H1 (cell line): Measurements from ENCODE around the gene TSHZ2. TPM values are rescaled to one million over a fixed set of nuclear protein-coding genes. Genes with fewer than 3 reads are reported as not detected.

Source experiments
- CTCF ChIA-PET: fragments of 300-600 bp; sonication (Branson Sonifier 250); formaldehyde crosslinking; loops from one replicate; lab custom pipeline; 2021; ENCODE audit not compliant: partially characterized antibody; lab: Charles Lee
- POLR2A ChIA-PET: fragments of 300-600 bp; sonication (Branson Sonifier 250); formaldehyde crosslinking; loops from one replicate; lab custom pipeline; 2021; ENCODE audit warnings: inconsistent platforms; ENCODE audit not compliant: partially characterized antibody; lab: Charles Lee
- DNase-seq, 2 experiments: peaks; one replicate each; pipeline versions ENCODE4 v3.0.0 to v3.0.0-alpha.2; 2010 to 2022; ENCODE audit warnings: low spot score in 2 of 2, low read depth in 1 of 2, mixed read lengths in 1 of 2
- FAIRE-seq: peaks from 2 replicates; lab custom pipeline; 2011; peaks lifted over from hg19 to GRCh38; lab: Jason Lieb, UNC
- H2AFZ ChIP-seq: 2 replicates; pipeline ENCODE4 v1.8.1; 2012; ENCODE audit warnings: low read length, inconsistent platforms
- H2AK5ac ChIP-seq: 2 replicates; pipeline ENCODE4 v1.6.1; 2013; ENCODE audit warnings: low read depth, low read length
- H2BK120ac ChIP-seq: replicated peaks from 2 replicates; pipeline ENCODE3; 2013; ENCODE audit warnings: low read depth, low read length, inconsistent platforms
- H2BK12ac ChIP-seq: 2 replicates; pipeline ENCODE4 v1.6.1; 2013; ENCODE audit warnings: low read depth, low read length
- H2BK15ac ChIP-seq: 2 replicates; pipeline ENCODE4 v1.6.1; 2013; ENCODE audit warnings: low read length
- H2BK20ac ChIP-seq: 2 replicates; pipeline ENCODE4 v1.6.1; 2013; ENCODE audit warnings: low read length
- H2BK5ac ChIP-seq: 2 replicates; pipeline ENCODE4 v1.6.1; 2013; ENCODE audit warnings: low read depth, low read length
- H3K14ac ChIP-seq: 2 replicates; pipeline ENCODE4 v1.6.1; 2013; ENCODE audit warnings: inconsistent platforms; ENCODE audit not compliant: insufficient read length
- H3K18ac ChIP-seq: 2 replicates; pipeline ENCODE4 v1.6.1; 2013; ENCODE audit warnings: low read length; ENCODE audit errors: extremely low read depth
- H3K23ac ChIP-seq: 2 replicates; pipeline ENCODE4 v1.6.1; 2013; ENCODE audit warnings: inconsistent platforms; ENCODE audit not compliant: insufficient read length
- H3K23me2 ChIP-seq: 2 replicates; pipeline ENCODE4 v1.6.1; 2013; ENCODE audit warnings: low read depth, low read length
- H3K27ac ChIP-seq: 2 replicates; pipeline ENCODE4 v1.6.1; 2011; ENCODE audit warnings: low read depth, low read length, inconsistent platforms
- H3K27me3 ChIP-seq, 4 experiments: replicated peaks in 1 of 4; 1 replicate in 1 of 4; 2 replicates in 3 of 4; pipeline versions ENCODE4 v1.6.1 to v1.8.1; 2011 to 2013; ENCODE audit warnings: low read length in 3 of 4, mild to moderate bottlenecking in 3 of 4, inconsistent platforms in 2 of 4, mixed read lengths in 2 of 4, moderate library complexity in 1 of 4; ENCODE audit not compliant: control insufficient read depth in 3 of 4, insufficient read depth in 3 of 4; ENCODE audit errors: extremely low read depth in 1 of 4
- H3K36me3 ChIP-seq, 4 experiments: 2 replicates each; pipeline versions ENCODE4 v1.6.1 to v1.8.1; 2011 to 2013; ENCODE audit warnings: mild to moderate bottlenecking in 4 of 4, low read length in 3 of 4, moderate library complexity in 2 of 4, control low read depth in 1 of 4, inconsistent platforms in 1 of 4; ENCODE audit not compliant: insufficient read depth in 4 of 4, control insufficient read depth in 2 of 4
- H3K4ac ChIP-seq: replicated peaks from 2 replicates; pipeline ENCODE3; 2013; ENCODE audit warnings: low read length, low read depth, mixed read lengths, inconsistent platforms; ENCODE audit not compliant: insufficient read length
- H3K4me1 ChIP-seq, 4 experiments: replicated peaks in 1 of 4; 1 replicate in 1 of 4; 2 replicates in 3 of 4; pipeline versions ENCODE4 v1.6.1 to v1.8.1; 2011 to 2013; ENCODE audit warnings: low read length in 3 of 4, inconsistent platforms in 2 of 4, mixed read lengths in 1 of 4; ENCODE audit not compliant: insufficient read depth in 4 of 4, control insufficient read depth in 3 of 4
- H3K4me2 ChIP-seq, 2 experiments: 2 replicates each; pipeline versions ENCODE4 v1.6.1 to v1.8.1; 2011 to 2013; ENCODE audit warnings: low read depth in 2 of 2, low read length in 2 of 2, control low read depth in 1 of 2, inconsistent platforms in 1 of 2, mild to moderate bottlenecking in 1 of 2; ENCODE audit not compliant: insufficient read depth in 1 of 2
- H3K4me3 ChIP-seq, 4 experiments: fragments of 200-600, 300-600 bp in 1 of 4; sonication (generic), shearing (Covaris generic), sonication (Bioruptor Twin) in 1 of 4; 2 replicates each; pipeline versions ENCODE4 v1.5.1 to v1.8.1; 2011 to 2016; ENCODE audit warnings: low read length in 4 of 4, low read depth in 3 of 4, control low read depth in 2 of 4, inconsistent platforms in 2 of 4, mild to moderate bottlenecking in 2 of 4, mixed read lengths in 1 of 4, moderate library complexity in 1 of 4; ENCODE audit not compliant: insufficient read depth in 2 of 4; ENCODE audit errors: extremely low read depth in 1 of 4
- H3K56ac ChIP-seq: replicated peaks from 2 replicates; pipeline ENCODE3; 2013; ENCODE audit warnings: low read depth, mild to moderate bottlenecking, mixed read lengths, low read length, inconsistent platforms; ENCODE audit not compliant: insufficient read length
- H3K79me1 ChIP-seq: 2 replicates; pipeline ENCODE4 v1.6.1; 2013; ENCODE audit warnings: low read depth, low read length, control low read depth
- H3K79me2 ChIP-seq, 2 experiments: 2 replicates each; pipeline versions ENCODE4 v1.6.1 to v1.8.1; 2012 to 2013; ENCODE audit warnings: low read length in 2 of 2, mild to moderate bottlenecking in 2 of 2, inconsistent platforms in 1 of 2; ENCODE audit not compliant: insufficient read depth in 2 of 2, control insufficient read depth in 1 of 2
- H3K9ac ChIP-seq, 4 experiments: replicated peaks in 1 of 4; 1 replicate in 1 of 4; 2 replicates in 3 of 4; pipeline versions ENCODE4 v1.6.1 to v1.8.1; 2011 to 2013; ENCODE audit warnings: low read depth in 3 of 4, low read length in 3 of 4, control low read depth in 2 of 4, mild to moderate bottlenecking in 2 of 4, moderate library complexity in 2 of 4, inconsistent platforms in 1 of 4; ENCODE audit errors: extremely low read depth in 1 of 4
- H3K9me3 ChIP-seq, 2 experiments: 2 replicates each; pipeline versions ENCODE4 v1.6.1 to v1.8.1; 2012 to 2013; ENCODE audit warnings: mild to moderate bottlenecking in 2 of 2, moderate library complexity in 2 of 2, control low read depth in 1 of 2, inconsistent platforms in 1 of 2, low read depth in 1 of 2, low read length in 1 of 2, mixed read lengths in 1 of 2; ENCODE audit not compliant: insufficient read depth in 2 of 2
- H4K20me1 ChIP-seq, 2 experiments: replicated peaks in 1 of 2; 2 replicates each; pipeline versions ENCODE3 to v1.8.1; 2011 to 2013; ENCODE audit warnings: inconsistent platforms in 2 of 2, low read length in 2 of 2, mild to moderate bottlenecking in 1 of 2; ENCODE audit not compliant: insufficient read depth in 2 of 2, control insufficient read depth in 1 of 2
- H4K5ac ChIP-seq: 2 replicates; pipeline ENCODE4 v1.6.1; 2013; ENCODE audit warnings: low read length, low read depth, mixed read lengths, inconsistent platforms; ENCODE audit not compliant: insufficient read length
- H4K8ac ChIP-seq: 2 replicates; pipeline ENCODE4 v1.8.0; 2013; ENCODE audit warnings: mild to moderate bottlenecking, moderate library complexity, low read length, inconsistent platforms; ENCODE audit not compliant: insufficient read depth; ENCODE audit errors: extremely low read depth
- H4K91ac ChIP-seq: replicated peaks from 2 replicates; pipeline ENCODE3; 2013; ENCODE audit warnings: low read length, mixed read lengths, inconsistent platforms; ENCODE audit not compliant: insufficient read length
- BACH1 ChIP-seq: IDR thresholded peaks from 2 replicates; pipeline ENCODE4 v1.6.1; 2012; ENCODE audit warnings: low read length, improper control_type of control experiment
- CBX8 ChIP-seq: fragments of 300-800, 300-1000 bp; sonication (generic); IDR thresholded peaks from 2 replicates; pipeline ENCODE4 v1.7.1; 2016; ENCODE audit warnings: low read depth, low read length, borderline replicate concordance
- CTBP2 ChIP-seq: IDR thresholded peaks from 2 replicates; pipeline ENCODE4 v1.7.0; 2011; ENCODE audit warnings: borderline replicate concordance, mild to moderate bottlenecking, moderate library complexity, mixed read lengths, low read length; ENCODE audit not compliant: insufficient read depth, insufficient read length
- HDAC2 ChIP-seq, 2 experiments: fragments of 300-600 bp in 1 of 2; sonication (generic) in 1 of 2; IDR thresholded peaks; 2 replicates each; pipeline ENCODE4 v1.6.1; 2011 to 2012; ENCODE audit warnings: low read depth in 2 of 2, low read length in 2 of 2, mild to moderate bottlenecking in 2 of 2, moderate library complexity in 2 of 2, borderline replicate concordance in 1 of 2, inconsistent platforms in 1 of 2
- MAFK ChIP-seq: IDR thresholded peaks from 2 replicates; pipeline ENCODE4 v1.6.1; 2012; ENCODE audit warnings: low read depth, mild to moderate bottlenecking, improper control_type of control experiment, low read length
- POU5F1 ChIP-seq: IDR thresholded peaks from 2 replicates; pipeline ENCODE4 v1.6.1; 2011; ENCODE audit warnings: low read depth, mild to moderate bottlenecking, low read length, moderate library complexity
- RFX5 ChIP-seq: IDR thresholded peaks from 2 replicates; pipeline ENCODE4 v1.6.1; 2011; ENCODE audit warnings: low read depth, low read length, improper control_type of control experiment, borderline replicate concordance
- SAP30 ChIP-seq: fragments of 300-600 bp; sonication (generic); IDR thresholded peaks from 2 replicates; pipeline ENCODE4 v1.7.1; 2012; ENCODE audit warnings: low read length, moderate library complexity, mild to moderate bottlenecking, inconsistent platforms; ENCODE audit not compliant: insufficient read depth, insufficient replicate concordance
- SP4 ChIP-seq: IDR thresholded peaks from 2 replicates; pipeline ENCODE4 v1.6.1; 2012; ENCODE audit warnings: low read length, inconsistent platforms
- WGBS, 2 experiments: shearing (Covaris generic) in 1 of 2; methylation state at CpG; one replicate each; pipeline versions ENCODE4 v1.1.6 to v1.1.7; 2013 to 2015; ENCODE audit warnings: low lambda C conversion rate in 2 of 2, mixed read lengths in 2 of 2, inconsistent platforms in 1 of 2, low coverage in 1 of 2, missing lambda C conversion rate in 1 of 2; ENCODE audit not compliant: insufficient replicate concordance in 2 of 2, insufficient coverage in 1 of 2, insufficient read length in 1 of 2; ENCODE audit errors: extremely low coverage in 1 of 2, missing lambda C conversion rate in 1 of 2; 5-methylcytosine and 5-hydroxymethylcytosine counted together
- polyA plus RNA-seq, 7 experiments: library from polyadenylated mRNA; depleted of rRNA in 3 of 7; stranded (reverse) in 5 of 7; unstranded in 2 of 7; fragments of >200 nt in 5 of 7; fragments of 200-250 nt in 2 of 7; gene quantifications; 1 replicate in 5 of 7; 2 replicates in 1 of 7; 4 replicates in 1 of 7; pipeline versions ENCODE4 v1.2.1 to v1.2.3, GENCODE V29; 2011 to 2013; ENCODE audit warnings: missing spikeins in 2 of 7, mixed read lengths in 2 of 7
- total RNA-seq: library from RNA; stranded (reverse); fragmentation: NEBNext Ultra II Directional; extraction: Animal tissue kit (Norgen Biotek cat#: 25700); gene quantifications from 2 replicates; pipeline ENCODE4 v1.2.1, GENCODE V29; 2021
- TF ChIP-seq, protein P1 (sequence below): IDR thresholded peaks from 2 replicates; pipeline ENCODE4 v1.6.1; 2011; ENCODE audit warnings: low read depth, mild to moderate bottlenecking, low read length; ENCODE audit not compliant: insufficient read depth

The TSHZ2 gene
- total and polyA plus RNA-seq, 2 of the 8 experiments (the other 6 are each of a cell fraction or from before 2014, with no cell fraction given), result 0.14 to 0.30 TPM

DNA sequence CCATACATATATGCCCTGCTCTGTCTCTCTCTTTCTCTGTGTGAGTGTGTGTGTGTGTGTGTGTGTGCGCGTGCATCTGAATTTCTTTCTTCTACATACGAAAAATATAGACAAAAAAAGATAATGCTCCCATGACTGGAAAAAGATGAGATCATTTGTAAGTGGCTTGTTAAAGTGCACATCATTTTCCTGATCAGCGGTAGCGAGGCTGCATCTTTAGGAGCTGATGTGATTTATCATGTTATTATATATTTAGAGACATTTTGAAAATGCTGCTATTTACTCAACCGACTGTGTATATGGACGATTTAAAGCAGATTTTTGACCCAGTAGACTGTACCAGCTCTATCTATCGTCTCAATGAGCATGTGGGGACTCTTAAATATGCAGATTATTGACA lies 265.3 kb downstream of the TSHZ2 start:
- Histone ChIP-seq H2BK15ac (no peak overlapping the region), H4K20me1 (no peaks in the 10 kb centered on the region), H3K18ac (no peak overlapping the region), H3K23ac (no peak overlapping the region), H3K56ac (no peak overlapping the region), H2BK5ac (no peak overlapping the region), H2BK120ac (no peak overlapping the region), H4K91ac (no peak overlapping the region), H3K23me2 (no peaks in the 10 kb centered on the region), H2BK20ac (no peak overlapping the region), H3K4me2 (no peak overlapping the region), H3K36me3 (no peaks in the 10 kb centered on the region), H3K79me2 (no peaks in the 10 kb centered on the region), H3K27me3 (no peaks in the 10 kb centered on the region), H3K9ac (no peak overlapping the region), H3K79me1 (no peaks in the 10 kb centered on the region), H2BK12ac (no peak overlapping the region), H3K4me3 (no peak overlapping the region), H2AK5ac (no peak overlapping the region), H3K9me3 (no peaks in the 10 kb centered on the region), H3K4ac (no peak overlapping the region), H2AFZ (no peak overlapping the region), H3K4me1 (peaks cover 0 to 4% (median 0%) of the 10 kb centered on the region in 4 experiments; a peak in 1 of 7 replicates), H3K27ac (no peak overlapping the region), H3K14ac (no peak overlapping the region), H4K8ac (no peak overlapping the region), H4K5ac (no peak overlapping the region)
- CTCF ChIA-PET, result interaction anchor here (1.5 kb wide), 1 partner anchor 310 kb away, joined by 4 read pairs; no protein-coding TSS in a partner anchor
- no peak for DNase-seq
- 89% methylated on average over 8 of the region's 8 CpGs; no CpG with 5 or more reads in 1 of the 2 experiments for WGBS, 2 experiments
- FAIRE-seq, result no peak
- no peak for TF ChIP-seq SAP30
- TF ChIP-seq BACH1, result no peak
- no peak for TF ChIP-seq POU5F1
- TF ChIP-seq, protein P1, sequence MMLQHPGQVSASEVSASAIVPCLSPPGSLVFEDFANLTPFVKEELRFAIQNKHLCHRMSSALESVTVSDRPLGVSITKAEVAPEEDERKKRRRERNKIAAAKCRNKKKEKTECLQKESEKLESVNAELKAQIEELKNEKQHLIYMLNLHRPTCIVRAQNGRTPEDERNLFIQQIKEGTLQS, result no peak
- TF ChIP-seq HDAC2 (IDR thresholded peaks at IDR 0.05; ENCODE audit: borderline replicate concordance in 1 of 2, low read depth in 2 of 2, low read length in 2 of 2), result no peak
- TF ChIP-seq RFX5, result no peak
- TF ChIP-seq MAFK, result no peak
- no peak for TF ChIP-seq CBX8
- TF ChIP-seq CTBP2, result no peak
- no peak for TF ChIP-seq SP4
- POLR2A ChIA-PET, result no interaction called here
